HG03045 (cell line): ENCODE data around the gene MALRD1.
"Not testable (repeated sequence)": the region's sequence is repeated elsewhere in the genome, so short reads cannot be mapped to it uniquely, and the experiment has no call there.

ENCODE experiments used
- ATAC-seq: cut with Tn5 transposase; IDR thresholded peaks from one replicate; pipeline ENCODE4 v1.9.1; 2021; ENCODE audit warnings: mild to moderate bottlenecking, moderate library complexity; ENCODE audit not compliant: unreplicated experiment

The MALRD1 gene

GRCh38 chr10:19480353-19480752 lies 431.8 kb downstream of the MALRD1 start:
- no peak for ATAC-seq

GRCh38 chr10:19483421-19483820 lies 434.8 kb downstream of the MALRD1 start:
- no peak for ATAC-seq

- ATAC-seq, result no peak
Measured at GRCh38 chr10:19488592-19489280, 440.1 kb downstream of the MALRD1 start.

GRCh38 chr10:19491166-19491565 lies 442.6 kb downstream of the MALRD1 start:
- ATAC-seq, result no peak

GRCh38 chr10:19493917-19494316 lies 445.3 kb downstream of the MALRD1 start:
- no peak for ATAC-seq

GRCh38 chr10:19497026-19497425 lies 448.4 kb downstream of the MALRD1 start:
- ATAC-seq, result no peak

GRCh38 chr10:19498393-19499290 lies 450.0 kb downstream of the MALRD1 start:
- ATAC-seq, result no peak

- ATAC-seq, result no peak
Measured at GRCh38 chr10:19499291-19499770, 450.7 kb downstream of the MALRD1 start.

GRCh38 chr10:19500959-19501358 lies 452.4 kb downstream of the MALRD1 start:
- no peak for ATAC-seq

- ATAC-seq, result no peak
Measured at GRCh38 chr10:19505320-19506312, 457.0 kb downstream of the MALRD1 start.

- not testable (repeated sequence) for ATAC-seq
Measured at GRCh38 chr10:19510005-19510732, 461.6 kb downstream of the MALRD1 start.

- ATAC-seq, result no peak
Measured at GRCh38 chr10:19518109-19518508, 469.5 kb downstream of the MALRD1 start.

- no peak for ATAC-seq
Measured at GRCh38 chr10:19518632-19519031, 470.0 kb downstream of the MALRD1 start.

- ATAC-seq, result no peak
Measured at GRCh38 chr10:19531324-19531723, 482.7 kb downstream of the MALRD1 start.

- ATAC-seq, result no peak
Measured at GRCh38 chr10:19532411-19532810, 483.8 kb downstream of the MALRD1 start.

- no peak for ATAC-seq
Measured at GRCh38 chr10:19541299-19541698, 492.7 kb downstream of the MALRD1 start.

GRCh38 chr10:19546224-19546623 lies 497.6 kb downstream of the MALRD1 start:
- no peak for ATAC-seq

GRCh38 chr10:19549503-19549902 lies 500.9 kb downstream of the MALRD1 start:
- no peak for ATAC-seq

- ATAC-seq, result no peak
Measured at GRCh38 chr10:19556666-19557065, 508.1 kb downstream of the MALRD1 start.

GRCh38 chr10:19561181-19561580 lies 512.6 kb downstream of the MALRD1 start:
- ATAC-seq, result no peak
